K562 (cell line): ENCODE data around the gene ITPRIP. TPM values are rescaled to one million over a fixed set of nuclear protein-coding genes. Genes with fewer than 3 reads are reported as not detected.

ENCODE experiments used
- ATAC-seq: fragments of 200-7000 bp; cut with Tn5 transposase; 3 replicates; pipeline ENCODE4 v1.9.1; 2020; ENCODE audit warnings: moderate library complexity
- BruUV-seq: library from RNA; stranded (reverse); fragments of 400-500 nt; replicated peaks from 2 replicates; lab custom pipeline; 2021; lab: Mats Ljungman, UMichigan
- CTCF ChIA-PET: fragments of 300-600 bp; formaldehyde crosslinking; extraction: SDS; loops from one replicate; lab custom pipeline; 2021; ENCODE audit warnings: low intra/inter-chr PET ratio; lab: Yijun Ruan, JAX
- POLR2A ChIA-PET: fragments of 300-600, 350-650 bp; sonication (Branson Sonifier 250); formaldehyde crosslinking; extraction: SDS; loops from one replicate; lab custom pipeline; 2021; ENCODE audit warnings: antibody characterized with exemption, inconsistent platforms; lab: Yijun Ruan, JAX
- DNase-seq, 4 experiments: peaks; one replicate each; pipeline versions ENCODE4 v3.0.0 to v3.0.0-alpha.2; 2011 to 2018; ENCODE audit warnings: low spot score in 3 of 4, mixed read lengths in 3 of 4; ENCODE audit errors: extremely low read depth in 1 of 4
- FAIRE-seq: peaks from 2 replicates; lab custom pipeline; 2011; peaks lifted over from hg19 to GRCh38; lab: Jason Lieb, UNC
- H2AFZ ChIP-seq: 2 replicates; pipeline ENCODE4 v1.6.0; 2011; ENCODE audit warnings: low read depth, low read length, control low read depth, inconsistent platforms
- H3K27ac ChIP-seq: fragments of 200-600 bp; 3 replicates; pipeline ENCODE4 v1.8.0; 2011; ENCODE audit warnings: low read depth, mild to moderate bottlenecking, control low read depth, inconsistent platforms, low read length, moderate library complexity, mixed read lengths; ENCODE audit errors: extremely low read depth
- H3K27me3 ChIP-seq, 2 experiments: fragments of 300-600 bp in 1 of 2; 2 replicates in 1 of 2; 3 replicates in 1 of 2; pipeline versions ENCODE4 v1.6.0 to v1.8.0; 2011; ENCODE audit warnings: inconsistent platforms in 2 of 2, low read length in 2 of 2, mild to moderate bottlenecking in 1 of 2, mixed read lengths in 1 of 2, moderate library complexity in 1 of 2; ENCODE audit not compliant: control insufficient read depth in 2 of 2, insufficient read depth in 2 of 2
- H3K36me3 ChIP-seq: fragments of 300-600 bp; 3 replicates; pipeline ENCODE4 v1.8.0; 2011; ENCODE audit warnings: mild to moderate bottlenecking, low read length, inconsistent platforms; ENCODE audit not compliant: control insufficient read depth, insufficient read depth
- H3K4me1 ChIP-seq, 2 experiments: fragments of 200-600 bp in 1 of 2; replicated peaks in 1 of 2; 2 replicates in 1 of 2; 3 replicates in 1 of 2; pipeline versions ENCODE4 v1.5.1 to v1.8.0; 2011; ENCODE audit warnings: inconsistent platforms in 2 of 2, low read length in 2 of 2, mild to moderate bottlenecking in 1 of 2, mixed read lengths in 1 of 2, moderate library complexity in 1 of 2; ENCODE audit not compliant: control insufficient read depth in 2 of 2, insufficient read depth in 2 of 2
- H3K4me2 ChIP-seq: 2 replicates; pipeline ENCODE4 v1.6.1; 2011; ENCODE audit warnings: low read length, control low read depth, inconsistent platforms, mixed read lengths; ENCODE audit not compliant: insufficient read depth
- H3K4me3 ChIP-seq: fragments of 200-600 bp; sonication (generic), shearing (Covaris generic); 2 replicates; pipeline ENCODE4 v1.5.1; 2016; ENCODE audit warnings: control low read depth, inconsistent platforms
- H3K79me2 ChIP-seq: fragments of 200-600 bp; 3 replicates; pipeline ENCODE4 v1.8.0; 2011; ENCODE audit warnings: low read length, inconsistent platforms; ENCODE audit not compliant: control insufficient read depth, insufficient read depth
- H3K9ac ChIP-seq, 2 experiments: 2 replicates each; pipeline versions ENCODE4 v1.6.0 to v1.6.1; 2011; ENCODE audit warnings: low read depth in 2 of 2, low read length in 2 of 2, control low read depth in 1 of 2, inconsistent platforms in 1 of 2, mild to moderate bottlenecking in 1 of 2, mixed read lengths in 1 of 2; ENCODE audit not compliant: insufficient read depth in 1 of 2
- H3K9me1 ChIP-seq: one replicate; pipeline ENCODE4 v1.6.0; 2011; ENCODE audit warnings: inconsistent platforms, mild to moderate bottlenecking, low read length, moderate library complexity; ENCODE audit not compliant: control insufficient read depth, insufficient read depth
- H3K9me3 ChIP-seq: replicated peaks from 2 replicates; pipeline ENCODE4 v1.5.1; 2011; ENCODE audit warnings: low read depth, low read length, inconsistent platforms; ENCODE audit not compliant: control insufficient read depth, insufficient read depth
- H4K20me1 ChIP-seq: replicated peaks from 2 replicates; pipeline ENCODE4 v1.6.1; 2011; ENCODE audit warnings: low read length, inconsistent platforms, mixed read lengths; ENCODE audit not compliant: control insufficient read depth, insufficient read depth
- KAT2B ChIP-seq: IDR thresholded peaks from one replicate; pipeline ENCODE4 v1.6.1; 2012; ENCODE audit warnings: low read depth, mild to moderate bottlenecking, control low read depth, inconsistent platforms, low read length, moderate library complexity
- KDM4B ChIP-seq, 2 experiments: fragments of 450-650 bp in 1 of 2; sonication (generic) in 1 of 2; IDR thresholded peaks; 2 replicates each; pipeline ENCODE4 v1.6.1; 2016 to 2017; ENCODE audit warnings: borderline replicate concordance in 2 of 2, antibody characterized with exemption in 1 of 2, low read depth in 1 of 2, mild to moderate bottlenecking in 1 of 2
- RFX1 ChIP-seq: fragments of 450-650 bp; IDR thresholded peaks from 2 replicates; pipeline ENCODE4 v1.6.1; 2016; ENCODE audit warnings: mild to moderate bottlenecking, moderate library complexity
- WGBS: fragments of 100-300 bp; shearing (Covaris generic); methylation state at CpG from one replicate; pipeline ENCODE4 v1.1.6; 2016; ENCODE audit warnings: low coverage, mixed read lengths; ENCODE audit not compliant: insufficient coverage; ENCODE audit errors: missing lambda C conversion rate; 5-methylcytosine and 5-hydroxymethylcytosine counted together
- in situ Hi-C: fragments of 300-500 bp; cut with MboI; formaldehyde crosslinking; loops from 4 replicates; pipeline ENCODE4 v1.15.0; 2018; ENCODE audit warnings: inconsistent platforms, mixed read lengths
- intact Hi-C: fragments of 100-400 bp; cut with micrococcal nuclease; formaldehyde crosslinking; loops from 2 replicates; pipeline ENCODE4 v1.14.2; 2022
- polyA plus RNA-seq, 8 experiments: library from polyadenylated mRNA; depleted of rRNA in 4 of 8; stranded (reverse) in 5 of 8; unstranded in 3 of 8; fragments of >200 nt; fragmentation: Nextera tagmentation in 2 of 8; fragmentation: Illumina TruSeq in 1 of 8; extraction: Ambion mirVana in 2 of 8; extraction: Trizol in 1 of 8; gene quantifications; 2 replicates each; pipeline versions ENCODE4 v1.2.1 to v1.2.3, GENCODE V29; 2011 to 2014; ENCODE audit warnings: inconsistent platforms in 1 of 8, missing spikeins in 1 of 8
- total RNA-seq, 7 experiments: library from RNA; depleted of rRNA in 6 of 7; stranded (reverse); fragments of >200 nt in 6 of 7; fragmentation: Illumina TruSeq in 2 of 7; extraction: Trizol in 2 of 7; gene quantifications; 2 replicates each; pipeline versions ENCODE4 v1.2.1 to v1.2.3, GENCODE V29; 2011 to 2021; ENCODE audit warnings: low replicate concordance in 1 of 7

Gene ITPRIP
- total and polyA plus RNA-seq, 9 of the 15 experiments (the other 6 are each of a cell fraction or from before 2014, with no cell fraction given), result 4.4 to 28.5 (median 10.9) TPM

DNA sequence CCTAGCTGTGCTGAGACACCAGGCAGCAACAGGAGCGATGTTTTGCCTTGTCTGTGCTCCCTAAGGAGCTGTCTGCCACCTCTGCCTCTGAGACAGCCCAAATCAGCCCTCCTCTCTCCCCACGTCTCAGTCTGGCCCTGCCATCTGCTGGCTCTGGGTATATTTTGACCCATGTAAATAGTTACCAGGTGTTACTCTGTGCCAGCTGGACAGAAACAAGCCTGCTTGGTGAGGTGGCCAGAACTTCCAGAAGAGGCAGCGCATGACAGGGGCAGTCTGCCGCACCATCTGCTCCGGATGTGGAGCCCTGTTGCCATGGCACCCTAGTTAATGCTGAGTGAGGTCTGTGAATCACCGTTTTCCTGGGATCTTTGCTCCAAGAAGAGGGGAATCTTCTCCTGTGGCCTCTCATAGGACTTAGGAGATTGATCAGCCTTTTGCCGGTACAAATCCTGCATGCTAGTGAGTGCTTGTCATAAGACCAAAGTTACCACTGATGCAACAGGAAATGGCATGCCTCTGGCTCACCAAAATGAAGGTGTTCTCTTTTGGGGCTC, 37.5 kb downstream of the ITPRIP start:
- Histone ChIP-seq H3K4me2 (no peak overlapping the region), H3K9ac (0 out of 4 replicates have a peak overlapping the region, but pooled peaks of 1 of the 2 experiments have one; percentile 3), H4K20me1 (no peaks in the 10 kb centered on the region), H3K27me3 (peaks cover 0 to 2% of the 10 kb centered on the region in 2 experiments; a peak in 1 of 5 replicates), H3K36me3 (no peaks in the 10 kb centered on the region), H3K4me3 (no peak overlapping the region), H3K27ac (no peak overlapping the region), H2AFZ (no peak overlapping the region), H3K4me1 (no peaks in the 10 kb centered on the region; a peak in 2 of 5 replicates), H3K9me1 (no peaks in the 10 kb centered on the region), H3K9me3 (no peaks in the 10 kb centered on the region; the same call in 1 of the 2 replicates), H3K79me2 (no peaks in the 10 kb centered on the region)
- WGBS, result 15% methylated on average over 7 of the region's 7 CpGs
- CTCF ChIA-PET, result no interaction called here
- intact Hi-C loops (no loop called here), in situ Hi-C loops (no loop called here)
- POLR2A ChIA-PET, result interaction anchor here (0.6 to 0.7 kb wide), 2 partner anchors 9 to 136 kb away, joined by 3 to 4 read pairs; no protein-coding TSS in a partner anchor
- TF ChIP-seq KDM4B (IDR thresholded peaks at IDR 0.05; ENCODE audit: borderline replicate concordance in 2 of 2, low read depth in 1 of 2), result no peak
- TF ChIP-seq KAT2B, result no peak
- peak; percentile 75 for TF ChIP-seq RFX1
- ATAC-seq (no peak), DNase-seq (no peak), FAIRE-seq (no peak)
- no TSS peak for BruUV-seq
